Activated CD4-positive, alpha-beta T cell treated with anti-CD3 and anti-CD28 coated beads, Interleukin-2, amount 50 U/mL, for 1 hour (primary cell): ENCODE measurements around the gene SUN3.
A peak's percentile ranks its signal among the peaks of the same experiment; 100 is the strongest.

Experiments used
- DNase-seq: peaks from one replicate; pipeline ENCODE4 v3.0.0-alpha.2; 2020

Gene SUN3

GRCh38 chr7:47973739-47974138, 55.2 kb downstream of the SUN3 start:
- no peak for DNase-seq

DNA sequence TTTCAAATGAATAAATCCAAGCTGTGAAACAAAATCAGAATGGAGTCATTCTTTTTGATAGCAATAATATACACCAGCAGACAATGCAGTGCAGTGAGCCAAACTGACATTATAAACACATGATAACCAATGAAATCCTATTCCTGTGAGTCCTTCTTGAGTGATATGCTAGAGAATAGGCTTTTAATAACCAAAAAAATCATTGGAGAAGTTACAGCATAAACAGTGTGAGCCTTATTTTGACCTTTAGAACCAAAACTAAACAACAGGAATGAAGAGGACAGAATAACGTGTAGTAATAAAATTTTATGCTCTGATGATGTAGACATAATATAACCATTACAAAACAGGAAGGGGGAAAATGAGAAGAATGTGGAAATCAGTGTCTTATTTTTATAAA, 58.1 kb downstream of the SUN3 start:
- no peak for DNase-seq

GRCh38 chr7:47968847-47969774, 59.8 kb downstream of the SUN3 start:
- DNase-seq, result peak; percentile 59

- no peak for DNase-seq
These were observed 61.2 kb downstream of the SUN3 start for GRCh38 chr7:47967708-47968107.

GRCh38 chr7:47967123-47967522, 61.8 kb downstream of the SUN3 start:
- no peak for DNase-seq

DNA sequence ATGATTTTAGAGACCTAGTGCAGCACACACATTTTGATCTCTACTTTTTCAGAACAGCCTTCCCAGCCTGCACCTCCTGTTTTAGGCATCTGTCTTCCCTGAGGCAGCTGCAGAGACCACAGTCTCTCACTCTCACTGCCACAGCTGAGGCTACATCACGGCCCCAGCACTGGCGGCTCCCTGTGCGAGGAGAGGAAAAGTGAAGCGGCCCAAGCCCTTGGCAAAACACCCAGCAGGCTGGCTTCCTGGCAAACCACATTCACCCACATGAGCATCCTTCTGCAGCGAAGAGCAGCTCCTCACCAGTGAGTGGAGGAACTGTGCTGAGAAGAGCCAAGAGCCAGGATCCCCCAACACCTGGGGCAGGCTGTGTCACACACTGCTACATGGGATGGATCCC, 63.5 kb downstream of the SUN3 start:
- DNase-seq, result no peak

GRCh38 chr7:47962262-47962661, 66.6 kb downstream of the SUN3 start:
- no peak for DNase-seq

DNA sequence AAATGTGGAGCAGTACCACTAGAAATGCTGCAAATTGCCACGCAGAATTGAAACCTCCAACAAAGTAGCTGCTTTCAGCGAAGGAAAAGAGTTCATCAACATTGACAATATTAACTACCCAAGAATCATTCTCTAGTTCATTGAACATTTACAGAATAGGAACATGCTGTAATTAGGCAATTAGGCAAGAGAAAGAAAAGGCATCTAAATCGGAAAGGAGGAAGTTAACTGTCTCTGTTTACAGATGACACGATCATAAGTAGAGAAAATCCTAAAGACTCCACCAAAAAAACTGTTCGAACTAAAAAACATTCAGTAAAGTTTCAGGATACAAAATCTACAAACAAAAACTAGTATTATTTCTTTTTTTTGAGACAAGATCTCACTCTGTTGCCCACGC, 71.8 kb downstream of the SUN3 start:
- DNase-seq, result no peak

- no peak for DNase-seq
These were observed 72.7 kb downstream of the SUN3 start for GRCh38 chr7:47956220-47956619.

DNA sequence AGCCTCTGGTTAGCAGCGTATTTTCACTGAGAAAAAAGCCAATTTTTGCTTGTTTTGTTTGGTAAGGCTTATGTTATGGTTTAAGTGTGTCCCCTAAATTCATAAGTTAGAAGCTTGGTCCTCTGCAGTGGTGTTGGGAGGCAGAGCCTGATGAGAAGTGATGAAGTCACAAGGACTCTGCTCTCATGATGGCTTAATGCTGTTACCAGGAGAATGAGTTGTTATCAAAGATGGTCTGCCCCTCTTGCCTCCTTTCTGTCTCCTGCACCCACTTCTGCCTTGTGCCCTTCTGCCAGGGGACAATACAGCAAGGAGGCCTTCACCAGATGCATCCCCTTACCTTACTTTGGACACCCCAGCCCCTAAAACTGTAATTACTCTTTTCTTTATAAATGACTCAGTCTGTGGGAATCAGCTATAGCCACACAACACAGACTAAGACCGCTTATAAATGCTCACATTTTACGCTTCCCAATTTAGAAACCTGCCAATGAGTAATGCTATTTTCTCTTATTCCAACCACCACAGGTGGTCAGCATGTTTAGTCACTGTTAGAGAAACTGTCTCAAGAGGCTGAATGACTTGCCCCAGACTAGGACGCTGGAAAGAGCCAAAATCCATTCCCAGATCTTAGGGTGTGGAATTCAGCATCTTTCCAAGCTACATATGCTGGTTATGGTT, 74.5 kb downstream of the SUN3 start:
- DNase-seq, result no peak

DNA sequence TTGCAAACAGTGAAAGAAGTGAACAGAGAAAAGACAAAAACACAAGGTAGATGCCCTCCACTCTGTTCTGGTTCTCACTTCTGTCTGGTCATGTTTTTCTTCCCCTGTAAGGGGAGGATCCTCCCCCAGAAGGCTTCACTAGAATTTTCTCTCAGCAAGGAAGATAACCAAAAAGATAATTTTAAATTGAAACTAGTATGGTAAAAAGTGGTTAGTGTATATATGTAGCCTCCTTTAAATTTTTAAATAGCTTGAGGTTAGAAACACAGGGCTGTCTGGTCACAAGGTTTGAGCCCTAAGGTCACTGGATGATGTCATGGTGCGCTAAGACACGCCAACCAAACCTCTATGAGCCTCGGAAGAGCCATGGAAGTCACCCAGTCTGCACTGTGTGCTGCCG, 75.1 kb downstream of the SUN3 start:
- DNase-seq, result no peak

- DNase-seq, result no peak
These were observed 76.7 kb downstream of the SUN3 start for GRCh38 chr7:47952224-47952623.

- DNase-seq, result no peak
These were observed 77.5 kb downstream of the SUN3 start for GRCh38 chr7:47951374-47951773.

- DNase-seq, result no peak
These were observed 78.2 kb downstream of the SUN3 start for GRCh38 chr7:47950714-47951113.

GRCh38 chr7:47949703-47950102, 79.2 kb downstream of the SUN3 start:
- no peak for DNase-seq

GRCh38 chr7:47948141-47948790, 80.6 kb downstream of the SUN3 start, which contains the start of gene PKD1L1:
Gene PKD1L1, minus strand, starts transcription at chr7:47948466. Its CDS starts 26 bp downstream, at chr7:47948440.
- no peak for DNase-seq

DNA sequence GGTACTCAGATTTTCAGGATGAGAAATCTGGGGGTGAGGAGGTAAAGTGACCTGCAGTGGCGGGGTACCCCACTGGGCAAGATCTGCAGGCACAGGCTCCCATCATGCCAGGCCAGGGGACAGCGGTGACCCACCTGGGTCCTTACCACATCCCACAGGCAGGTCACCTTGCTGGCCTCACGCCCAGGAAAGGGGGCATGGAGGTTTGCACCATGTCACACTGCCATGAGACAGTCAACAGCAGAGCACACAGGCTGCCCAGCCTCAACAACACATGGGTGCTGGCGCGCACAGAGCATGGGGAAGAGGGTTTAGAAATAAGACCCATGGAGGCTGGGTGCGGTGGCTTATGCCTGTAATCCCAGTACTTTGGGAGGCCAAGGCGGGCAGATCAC, 81.6 kb downstream of the SUN3 start:
- DNase-seq, result no peak

DNA sequence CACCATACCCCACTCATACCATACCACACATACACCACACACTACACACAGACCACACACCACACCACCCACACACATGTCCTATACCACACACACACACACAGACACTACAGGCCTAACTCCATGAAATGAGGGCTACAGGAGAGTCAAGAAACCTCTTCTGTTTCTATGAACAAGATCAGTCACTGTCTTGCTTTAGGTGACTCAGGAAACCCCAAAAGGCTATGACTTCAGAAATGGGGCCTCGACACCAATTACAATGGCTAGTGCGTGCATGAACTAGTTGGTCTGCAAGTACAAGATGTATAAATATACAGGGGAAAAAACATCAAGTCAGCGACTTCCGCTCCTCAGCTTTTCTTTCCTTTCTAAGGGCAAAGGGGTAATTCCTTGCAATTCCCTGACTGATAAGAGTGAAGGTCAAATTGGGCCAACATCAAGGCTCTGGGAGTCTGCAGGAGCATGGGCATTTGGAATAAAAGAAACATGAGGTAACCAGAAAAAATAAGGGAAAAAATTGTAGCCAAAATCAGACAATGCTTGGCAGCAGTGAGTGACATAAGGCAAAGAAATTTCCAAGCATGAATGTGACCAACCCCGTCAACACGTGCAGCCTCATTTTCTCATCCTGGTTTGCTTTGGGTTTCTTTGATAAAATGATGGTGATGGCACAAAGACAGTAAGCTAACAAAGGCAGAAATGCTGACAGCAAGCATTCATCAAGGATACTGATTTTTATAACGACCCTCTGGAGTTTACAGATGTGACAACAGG, 82.1 kb downstream of the SUN3 start:
- DNase-seq, result no peak

DNA sequence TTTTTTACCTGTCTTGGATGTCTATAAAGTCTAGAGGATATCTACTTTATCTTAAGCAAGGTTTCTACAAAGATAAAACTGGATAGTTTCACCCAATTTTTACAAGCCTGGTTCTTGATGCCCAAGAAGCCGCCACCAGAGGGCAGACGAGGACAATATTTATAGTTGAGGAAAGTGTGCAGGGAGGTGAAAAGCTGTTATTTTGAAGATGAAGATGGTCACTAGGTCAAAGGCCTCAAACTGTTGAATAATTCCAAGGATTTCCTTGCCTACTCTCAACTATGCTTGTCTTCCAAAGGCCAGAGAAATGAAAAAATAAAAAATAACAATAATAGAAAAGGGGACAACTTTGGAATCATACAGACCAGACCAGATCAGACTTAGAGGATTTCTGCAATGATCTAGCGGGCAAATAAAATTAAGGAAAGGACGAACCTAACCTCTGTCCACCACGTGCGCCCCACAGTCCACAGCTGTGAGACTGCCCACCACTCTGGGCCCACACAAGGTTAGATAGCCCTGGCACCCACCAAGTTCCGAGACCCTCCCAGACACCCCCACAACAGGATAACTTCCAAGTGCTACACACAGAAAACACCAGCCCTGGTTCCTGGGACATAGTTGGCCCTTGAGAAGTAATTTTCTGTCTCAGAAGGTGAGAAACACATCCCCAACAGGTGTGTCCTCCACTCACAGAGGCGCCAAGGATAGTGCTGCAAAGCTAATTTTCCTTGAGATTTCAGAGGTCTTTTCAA, 83.5 kb downstream of the SUN3 start:
- peak; percentile 76 for DNase-seq

- no peak for DNase-seq
These were observed 84.2 kb downstream of the SUN3 start for GRCh38 chr7:47944536-47945260.
